Heart right ventricle (tissue), 16 donors: ENCODE measurements around the gene PRR14L. TPM values are rescaled to one million over a fixed set of nuclear protein-coding genes. Genes with fewer than 3 reads are reported as not detected.

ENCODE experiments used
- ATAC-seq, 8 donors: fragments of 200-7000 bp; cut with Tn5 transposase; one replicate each; pipeline ENCODE4 v1.9.1; 2020; ENCODE audit warnings: mild to moderate bottlenecking in 8 of 8, moderate library complexity in 8 of 8, moderate number of reproducible peaks in 1 of 8
- DNase-seq, 2 donors: peaks; one replicate each; pipeline ENCODE4 v3.0.0-alpha.2; 2020
- H3K27ac ChIP-seq, 10 donors: fragments of 200-600 bp; sonication (generic) in 2 of 10; one replicate each; pipeline versions ENCODE4 v1.5.0 to v1.8.0; 2020 to 2022; ENCODE audit warnings: mild to moderate bottlenecking in 3 of 10
- H3K27me3 ChIP-seq, 7 donors: fragments of 200-600 bp; one replicate each; pipeline ENCODE4 v1.8.0; 2021 to 2022; ENCODE audit warnings: mild to moderate bottlenecking in 2 of 7
- H3K36me3 ChIP-seq, 9 donors: fragments of 200-600 bp; sonication (generic) in 1 of 9; one replicate each; pipeline versions ENCODE4 v1.5.0 to v1.8.0; 2020 to 2022; ENCODE audit warnings: mild to moderate bottlenecking in 2 of 9
- H3K4me1 ChIP-seq, 9 donors: fragments of 200-600 bp; sonication (generic) in 1 of 9; one replicate each; pipeline versions ENCODE4 v1.5.0 to v1.8.0; 2020 to 2022; ENCODE audit warnings: mild to moderate bottlenecking in 4 of 9
- H3K4me3 ChIP-seq, 10 donors: fragments of 200-600 bp; sonication (generic) in 2 of 10; one replicate each; pipeline versions ENCODE4 v1.5.0 to v1.8.0; 2020 to 2022; ENCODE audit warnings: mild to moderate bottlenecking in 7 of 10, moderate library complexity in 2 of 10
- H3K9me3 ChIP-seq, 11 donors: fragments of 200-600 bp in 10 of 11; sonication (generic) in 2 of 11; one replicate each; pipeline versions ENCODE4 v1.5.0 to v1.8.0; 2013 to 2022; ENCODE audit warnings: mild to moderate bottlenecking in 2 of 11, control low read depth in 1 of 11, moderate library complexity in 1 of 11
- WGBS, 2 donors: extraction: QIAGEN DNeasy Blood & Tissue Kit; methylation state at CpG; one replicate each; pipeline ENCODE4 v1.1.7; 2013; ENCODE audit warnings: inconsistent platforms in 1 of 2; 5-methylcytosine and 5-hydroxymethylcytosine counted together
- intact Hi-C, 10 donors: fragments of 100-400 bp; cut with DNase I; formaldehyde crosslinking; loops; one replicate each; pipeline versions ENCODE4 v1.11.1 to v1.14.2; 2022
- polyA plus RNA-seq, 2 donors: library from polyadenylated mRNA; stranded (reverse); fragments of 200-250 nt; gene quantifications; one replicate each; pipeline ENCODE4 v1.2.3, GENCODE V29; 2013
- total RNA-seq, 10 donors: library from RNA; stranded (reverse); fragmentation: NEBNext Ultra II Directional in 3 of 10; extraction: Animal tissue kit (Norgen Biotek cat#: 25700) in 3 of 10; gene quantifications; one replicate each; pipeline versions ENCODE4 v1.2.1 to v1.2.4, GENCODE V29; 2021 to 2023
- TF ChIP-seq, protein P1 (sequence below), 9 donors: fragments of 200-600 bp; sonication (generic) in 2 of 9; IDR thresholded peaks; one replicate each; pipeline versions ENCODE4 v1.5.0 to v1.8.0; 2021 to 2022; ENCODE audit warnings: antibody characterized with exemption in 9 of 9, mild to moderate bottlenecking in 5 of 9, moderate library complexity in 1 of 9
- donor health status: Arrhythmogenic right ventricular cardiomyopathy.
- donor health status: ischemic (EF 13 %, LVEDD 7.1; RV severe dilation, severe dysfunction).
- donor health status: healthy with polysubstance abuse.
- donor health status: DM: no; HTN: yes; CAD: no.
- donor health status: DM: no; HTN: no; CAD: no.
- donor health status: ischemic (EF 25% LVEDD 6.9; RV normal size, moderate dysfunction).
- donor health status: ischemic (EF 25% LVEDD 5.7; RV mildly dilated, moderate dysfunction).
- donor health status: healthy.
- donor health status: DM: yes; HTN: yes; CAD: no.
- donor health status: Ischemic cardiomyopathy.
- donor health status: ischemic (EF 35%, LVEDD 5.7; RV mildly dilated, moderate dysfunction).
- donor health status: nonischemic (EF 11% LVEDD 7.7; RV severe dilation, severe dysfunction).
- donor health status: DM: yes; HTN: yes; CAD: no.
- donor health status: PGD.
- donor health status: ischemic (EF 29% LVEDD 5.4; RV normal size, mild dysfunction).
- donor health status: nonischemic (EF 23%, LVEDD 6.1; RV moderate dilation, normal function).

PRR14L gene
- total and polyA plus RNA-seq, 12 donors, result 4.0 to 19.6 (median 17.0) TPM

DNA sequence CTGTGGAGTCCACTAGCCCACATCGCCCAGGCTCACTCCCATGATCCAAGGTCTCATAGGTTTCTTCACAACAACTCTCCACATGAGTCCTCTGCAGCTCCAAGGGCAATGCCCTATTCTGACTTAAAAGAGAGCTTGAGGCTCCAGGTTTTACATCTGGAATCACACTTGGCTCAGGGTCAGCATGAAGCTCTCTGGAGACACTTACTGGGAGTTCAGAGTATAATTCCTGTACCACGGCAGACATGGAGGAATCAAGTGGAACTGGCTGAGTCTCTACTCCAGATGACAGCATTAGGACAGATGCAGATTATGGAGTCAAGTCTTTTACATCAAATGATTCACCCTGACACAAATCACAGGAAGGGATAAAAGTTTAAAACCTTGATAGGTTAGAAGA is 11.4 kb downstream of the PRR14L start:
- no peaks in the 10 kb centered on the region for H3K9me3 ChIP-seq
- no peak overlapping the region for H3K4me3 ChIP-seq
- H3K27ac ChIP-seq, result no peak overlapping the region
- DNase-seq (no peak), ATAC-seq (peak in 2 of 8 donors; percentile 29 to 45)
- H3K4me1 ChIP-seq, result peaks cover 0 to 39% (median 24%) of the 10 kb centered on the region in 9 donors
- TF ChIP-seq, protein P1, sequence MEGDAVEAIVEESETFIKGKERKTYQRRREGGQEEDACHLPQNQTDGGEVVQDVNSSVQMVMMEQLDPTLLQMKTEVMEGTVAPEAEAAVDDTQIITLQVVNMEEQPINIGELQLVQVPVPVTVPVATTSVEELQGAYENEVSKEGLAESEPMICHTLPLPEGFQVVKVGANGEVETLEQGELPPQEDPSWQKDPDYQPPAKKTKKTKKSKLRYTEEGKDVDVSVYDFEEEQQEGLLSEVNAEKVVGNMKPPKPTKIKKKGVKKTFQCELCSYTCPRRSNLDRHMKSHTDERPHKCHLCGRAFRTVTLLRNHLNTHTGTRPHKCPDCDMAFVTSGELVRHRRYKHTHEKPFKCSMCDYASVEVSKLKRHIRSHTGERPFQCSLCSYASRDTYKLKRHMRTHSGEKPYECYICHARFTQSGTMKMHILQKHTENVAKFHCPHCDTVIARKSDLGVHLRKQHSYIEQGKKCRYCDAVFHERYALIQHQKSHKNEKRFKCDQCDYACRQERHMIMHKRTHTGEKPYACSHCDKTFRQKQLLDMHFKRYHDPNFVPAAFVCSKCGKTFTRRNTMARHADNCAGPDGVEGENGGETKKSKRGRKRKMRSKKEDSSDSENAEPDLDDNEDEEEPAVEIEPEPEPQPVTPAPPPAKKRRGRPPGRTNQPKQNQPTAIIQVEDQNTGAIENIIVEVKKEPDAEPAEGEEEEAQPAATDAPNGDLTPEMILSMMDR (IDR thresholded peaks at IDR 0.05), result no peak
- 50 to 57% methylated on average over 2 of the region's 2 CpGs for WGBS, 2 donors
- peaks cover 0 to 75% (median 4%) of the 10 kb centered on the region in 9 donors for H3K36me3 ChIP-seq
- intact Hi-C loops, result no loop called here
- H3K27me3 ChIP-seq, result no peaks in the 10 kb centered on the region

DNA sequence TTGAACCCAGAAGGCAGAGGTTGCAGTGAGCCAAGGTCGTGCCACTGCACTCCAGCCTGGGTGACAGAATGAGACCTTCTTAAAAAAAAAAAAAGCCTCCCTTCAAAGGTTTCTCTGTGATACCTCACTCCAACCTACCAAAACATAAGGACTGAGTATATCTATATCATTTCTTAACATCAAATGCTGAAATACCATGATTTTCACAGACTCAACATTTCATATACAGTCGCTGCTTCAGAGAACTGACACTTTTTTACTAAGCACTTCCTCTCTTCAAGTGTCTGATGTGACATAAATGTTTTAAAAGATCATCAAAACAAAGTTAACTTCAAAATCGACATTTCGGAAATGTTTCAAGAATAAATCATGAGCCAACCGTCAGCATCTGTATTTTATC is 12.0 kb downstream of the PRR14L start:
- no peaks in the 10 kb centered on the region for H3K27me3 ChIP-seq
- H3K27ac ChIP-seq, result no peak overlapping the region
- H3K9me3 ChIP-seq, result no peaks in the 10 kb centered on the region
- intact Hi-C loops, result no loop called here
- 82 to 93% methylated on average over 5 of the region's 5 CpGs for WGBS, 2 donors
- TF ChIP-seq, protein P1 (IDR thresholded peaks at IDR 0.05), result no peak
- H3K4me3 ChIP-seq, result no peak overlapping the region
- H3K36me3 ChIP-seq, result peaks cover 0 to 78% (median 4%) of the 10 kb centered on the region in 9 donors
- no peak for DNase-seq
- ATAC-seq, result no peak
- peaks cover 0 to 39% (median 24%) of the 10 kb centered on the region in 9 donors for H3K4me1 ChIP-seq

DNA sequence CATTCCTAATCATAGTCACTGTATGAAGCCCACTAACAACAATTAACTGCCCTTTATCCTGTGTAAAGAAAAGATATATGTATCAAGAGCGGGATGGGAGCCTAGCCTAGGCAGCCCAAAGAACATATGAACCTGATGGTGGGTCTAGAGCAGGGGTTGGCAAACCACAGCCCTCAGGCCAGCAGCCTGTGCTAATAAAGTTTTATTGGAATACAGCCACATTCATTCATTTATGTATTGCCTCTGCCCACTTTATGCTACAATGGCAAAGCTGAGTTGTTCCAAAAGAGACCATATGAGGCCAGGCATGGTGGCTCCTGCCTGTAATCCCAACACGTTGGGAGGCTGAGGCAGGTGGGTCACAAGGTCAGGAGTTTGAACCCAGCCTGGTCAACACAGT is 13.5 kb downstream of the PRR14L start:
- intact Hi-C loops, result no loop called here
- Histone ChIP-seq H3K4me1 (peaks cover 0 to 26% (median 24%) of the 10 kb centered on the region in 9 donors), H3K27me3 (no peaks in the 10 kb centered on the region), H3K36me3 (peaks cover 0 to 91% (median 4%) of the 10 kb centered on the region in 9 donors), H3K9me3 (no peaks in the 10 kb centered on the region), H3K27ac (no peak overlapping the region), H3K4me3 (no peak overlapping the region)
- 98 to 99% methylated on average over 2 of the region's 2 CpGs for WGBS, 2 donors
- TF ChIP-seq, protein P1 (IDR thresholded peaks at IDR 0.05), result no peak
- no peak for DNase-seq
- ATAC-seq, result no peak

DNA sequence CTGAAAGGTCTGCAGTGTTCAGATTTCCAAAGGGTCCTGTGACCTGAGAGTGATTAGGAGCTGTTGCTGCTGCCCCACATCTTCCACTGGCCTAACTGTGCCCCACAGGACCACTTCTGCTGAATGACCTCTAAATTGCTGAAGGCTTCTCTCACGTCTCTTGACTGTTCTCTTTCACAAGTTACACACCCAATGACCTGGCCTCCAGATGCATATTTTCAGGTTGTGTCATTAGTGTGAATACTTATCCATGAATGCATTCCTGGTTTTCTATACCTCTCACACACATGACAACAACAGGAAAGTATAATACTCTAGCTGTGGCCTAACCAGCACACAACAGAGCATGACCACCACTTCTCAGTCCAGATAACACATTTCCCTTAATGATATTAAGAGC is 15.4 kb downstream of the PRR14L start:
- no peak for ATAC-seq

More for the DNA sequence above, 15.4 kb downstream of the PRR14L start:
- TF ChIP-seq, protein P1 (IDR thresholded peaks at IDR 0.05), result no peak
- WGBS, 2 donors, result 76 to 77% methylated on average over 1 of the region's 1 CpG
- Histone ChIP-seq H3K36me3 (peaks cover 0 to 76% (median 4%) of the 10 kb centered on the region in 9 donors), H3K27me3 (no peaks in the 10 kb centered on the region), H3K27ac (no peak overlapping the region), H3K9me3 (no peaks in the 10 kb centered on the region), H3K4me3 (no peak overlapping the region), H3K4me1 (peaks cover 0 to 18% (median 14%) of the 10 kb centered on the region in 9 donors)
- intact Hi-C loops, result no loop called here
- DNase-seq, result no peak
